Smooth muscle cell (in vitro differentiated cells): ENCODE measurements around the gene TSSK2. TPM values are rescaled to one million over a fixed set of nuclear protein-coding genes. Genes with fewer than 3 reads are reported as not detected.
"Not testable (repeated sequence)": the region's sequence is repeated elsewhere in the genome, so short reads cannot be mapped to it uniquely, and the experiment has no call there.

ENCODE experiments used
- DNase-seq: peaks from one replicate; lab custom pipeline; 2025; ENCODE audit not compliant: unreplicated experiment; lab: John Stamatoyannopoulos, UW
- H2AFZ ChIP-seq: fragments of 200-600 bp; sonication (generic); 2 replicates; pipeline ENCODE4 v1.6.0; 2016; ENCODE audit warnings: antibody characterized with exemption, low read depth, mild to moderate bottlenecking
- H3F3A ChIP-seq: fragments of 200-600 bp; sonication (generic); 2 replicates; pipeline ENCODE4 v1.6.0; 2017; ENCODE audit warnings: antibody characterized with exemption, low read depth
- H3K27ac ChIP-seq: fragments of 200-600 bp; sonication (generic); 2 replicates; pipeline ENCODE4 v1.5.1; 2016; ENCODE audit warnings: low read depth, mild to moderate bottlenecking
- H3K27me3 ChIP-seq: fragments of 200-600 bp; sonication (generic); 2 replicates; pipeline ENCODE4 v1.6.1; 2016; ENCODE audit warnings: low read depth, mild to moderate bottlenecking
- H3K36me3 ChIP-seq: fragments of 200-600 bp; sonication (generic); 2 replicates; pipeline ENCODE4 v1.5.1; 2016; ENCODE audit warnings: low read depth
- H3K4me1 ChIP-seq: fragments of 200-600 bp; sonication (generic); 2 replicates; pipeline ENCODE4 v1.5.1; 2016; ENCODE audit warnings: low read depth
- H3K4me2 ChIP-seq: fragments of 200-600 bp; sonication (generic); 2 replicates; pipeline ENCODE4 v1.6.0; 2016; ENCODE audit warnings: mild to moderate bottlenecking
- H3K4me3 ChIP-seq: fragments of 200-600 bp; sonication (generic); 2 replicates; pipeline ENCODE4 v1.5.1; 2016; ENCODE audit warnings: mild to moderate bottlenecking
- H3K79me2 ChIP-seq: fragments of 200-600 bp; sonication (generic); 2 replicates; pipeline ENCODE4 v1.6.0; 2016; ENCODE audit warnings: low read depth, mild to moderate bottlenecking
- H3K9ac ChIP-seq: fragments of 200-600 bp; sonication (generic); 2 replicates; pipeline ENCODE4 v1.6.0; 2016; ENCODE audit warnings: low read depth
- H3K9me3 ChIP-seq: fragments of 200-600 bp; sonication (generic); replicated peaks from 2 replicates; pipeline ENCODE4 v1.5.1; 2016; ENCODE audit warnings: low read depth
- H4K20me1 ChIP-seq: fragments of 200-600 bp; sonication (generic); 2 replicates; pipeline ENCODE4 v1.6.0; 2016; ENCODE audit warnings: low read depth
- WGBS: methylation state at CpG from one replicate; pipeline ENCODE4 v1.1.7; 2016; ENCODE audit warnings: low lambda C conversion rate; 5-methylcytosine and 5-hydroxymethylcytosine counted together
- polyA plus RNA-seq: library from polyadenylated mRNA; unstranded; fragments of >200 nt; fragmentation: Nextera tagmentation; extraction: Ambion mirVana; gene quantifications from 2 replicates; pipeline ENCODE4 v1.2.1, GENCODE V29; 2016
- total RNA-seq: library from RNA; depleted of rRNA; stranded (reverse); fragments of >200 nt; gene quantifications from 2 replicates; pipeline ENCODE4 v1.2.3, GENCODE V29; 2014
- TF ChIP-seq, protein P1 (sequence below): fragments of 200-600 bp; sonication (generic); IDR thresholded peaks from 2 replicates; pipeline ENCODE4 v1.5.1; 2017; ENCODE audit warnings: borderline replicate concordance, mild to moderate bottlenecking, antibody characterized with exemption; ENCODE audit not compliant: insufficient read depth, poor library complexity, severe bottlenecking

The TSSK2 gene
- total and polyA plus RNA-seq, 2 experiments from 2014 or later = not detected

DNA sequence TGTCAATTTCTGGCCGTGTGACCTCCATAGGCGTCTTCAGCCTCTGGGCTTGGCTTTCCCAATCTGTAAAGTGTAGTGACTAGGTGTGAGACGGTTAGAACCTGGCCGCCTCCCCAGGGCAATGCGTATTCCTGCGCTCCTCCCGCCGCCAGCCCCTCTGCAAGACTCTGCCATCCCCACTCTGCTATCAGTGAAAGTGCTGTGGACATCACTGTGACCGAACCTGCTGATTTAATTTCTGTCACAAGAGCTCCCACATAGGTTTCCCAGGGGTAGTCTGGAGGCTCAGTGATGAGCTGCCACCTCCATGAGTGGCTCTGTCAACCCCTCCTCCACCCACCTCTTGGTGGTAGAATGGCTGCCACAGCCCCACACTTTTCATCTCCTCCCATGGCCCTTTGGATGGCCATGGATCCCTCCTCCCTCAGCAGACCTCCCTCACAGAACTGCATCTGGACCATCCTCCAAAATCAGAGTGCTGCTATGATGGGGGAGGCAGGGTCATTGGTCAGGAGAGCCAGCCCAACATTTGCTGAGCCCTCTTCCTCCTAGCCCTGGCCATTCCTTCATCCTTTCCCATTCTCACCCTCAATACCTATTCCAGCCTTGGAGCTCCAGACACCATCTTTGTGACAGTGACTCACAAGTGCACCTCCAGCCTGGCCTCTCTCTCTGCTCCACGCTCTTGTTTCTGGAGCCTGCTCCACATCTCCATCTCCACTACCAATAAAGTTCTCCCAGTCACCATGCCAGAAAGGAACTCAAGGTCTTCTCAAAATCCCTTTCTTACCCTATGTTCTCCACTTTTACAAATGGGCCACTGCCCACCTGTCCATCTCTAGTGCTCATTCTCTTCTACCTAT is 20.5 kb downstream of the TSSK2 start:
- Histone ChIP-seq H3K4me3 (no peak overlapping the region), H3K36me3 (no peaks in the 10 kb centered on the region), H3K4me1 (no peaks in the 10 kb centered on the region), H3K4me2 (no peak overlapping the region), H3K27ac (no peak overlapping the region), H3K9ac (no peak overlapping the region), H2AFZ (no peak overlapping the region), H3K79me2 (no peaks in the 10 kb centered on the region), H3F3A (no peaks in the 10 kb centered on the region), H4K20me1 (no peaks in the 10 kb centered on the region), H3K9me3 (no peaks in the 10 kb centered on the region), H3K27me3 (peaks cover 69% of the 10 kb centered on the region)
- 74% methylated on average over 10 of the region's 10 CpGs for WGBS
- DNase-seq = no peak
- TF ChIP-seq, protein P1, sequence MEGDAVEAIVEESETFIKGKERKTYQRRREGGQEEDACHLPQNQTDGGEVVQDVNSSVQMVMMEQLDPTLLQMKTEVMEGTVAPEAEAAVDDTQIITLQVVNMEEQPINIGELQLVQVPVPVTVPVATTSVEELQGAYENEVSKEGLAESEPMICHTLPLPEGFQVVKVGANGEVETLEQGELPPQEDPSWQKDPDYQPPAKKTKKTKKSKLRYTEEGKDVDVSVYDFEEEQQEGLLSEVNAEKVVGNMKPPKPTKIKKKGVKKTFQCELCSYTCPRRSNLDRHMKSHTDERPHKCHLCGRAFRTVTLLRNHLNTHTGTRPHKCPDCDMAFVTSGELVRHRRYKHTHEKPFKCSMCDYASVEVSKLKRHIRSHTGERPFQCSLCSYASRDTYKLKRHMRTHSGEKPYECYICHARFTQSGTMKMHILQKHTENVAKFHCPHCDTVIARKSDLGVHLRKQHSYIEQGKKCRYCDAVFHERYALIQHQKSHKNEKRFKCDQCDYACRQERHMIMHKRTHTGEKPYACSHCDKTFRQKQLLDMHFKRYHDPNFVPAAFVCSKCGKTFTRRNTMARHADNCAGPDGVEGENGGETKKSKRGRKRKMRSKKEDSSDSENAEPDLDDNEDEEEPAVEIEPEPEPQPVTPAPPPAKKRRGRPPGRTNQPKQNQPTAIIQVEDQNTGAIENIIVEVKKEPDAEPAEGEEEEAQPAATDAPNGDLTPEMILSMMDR = no peak

GRCh38 chr22:19152942-19153883 is 22.1 kb downstream of the TSSK2 start:
- DNase-seq = no peak
- Histone ChIP-seq H3K4me3 (no peak overlapping the region), H3K79me2 (no peaks in the 10 kb centered on the region), H3K27me3 (peaks cover 53% of the 10 kb centered on the region), H3K4me2 (no peak overlapping the region), H4K20me1 (no peaks in the 10 kb centered on the region), H3K27ac (no peak overlapping the region), H3K4me1 (no peaks in the 10 kb centered on the region), H3K36me3 (no peaks in the 10 kb centered on the region), H3K9me3 (no peaks in the 10 kb centered on the region), H2AFZ (no peak overlapping the region), H3F3A (no peaks in the 10 kb centered on the region), H3K9ac (no peak overlapping the region)
- TF ChIP-seq, protein P1 = no peak
- 71% methylated on average over 11 of the region's 11 CpGs for WGBS

DNA sequence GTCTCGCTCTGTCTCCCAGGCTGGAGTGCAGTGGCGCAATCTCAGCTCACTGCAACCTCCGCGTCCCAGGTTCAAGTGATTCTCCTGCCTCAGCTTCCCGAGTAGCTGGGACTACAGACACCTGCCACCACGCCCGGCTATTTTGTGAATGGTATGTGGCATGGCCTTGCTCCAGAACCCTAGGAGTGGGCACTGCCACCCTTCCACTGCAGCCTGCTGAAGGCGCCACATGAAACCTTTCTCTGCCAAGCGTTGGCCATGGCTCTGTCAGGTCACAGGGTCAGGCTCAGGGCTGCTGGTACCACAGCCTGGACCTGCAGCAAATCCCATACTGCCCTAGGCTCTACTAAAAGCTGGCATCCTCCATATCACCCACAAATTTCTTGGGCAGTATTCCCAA is 25.0 kb downstream of the TSSK2 start:
- H3K4me2 ChIP-seq, H3K27ac ChIP-seq, H3K4me1 ChIP-seq: not testable (repeated sequence)

DNA sequence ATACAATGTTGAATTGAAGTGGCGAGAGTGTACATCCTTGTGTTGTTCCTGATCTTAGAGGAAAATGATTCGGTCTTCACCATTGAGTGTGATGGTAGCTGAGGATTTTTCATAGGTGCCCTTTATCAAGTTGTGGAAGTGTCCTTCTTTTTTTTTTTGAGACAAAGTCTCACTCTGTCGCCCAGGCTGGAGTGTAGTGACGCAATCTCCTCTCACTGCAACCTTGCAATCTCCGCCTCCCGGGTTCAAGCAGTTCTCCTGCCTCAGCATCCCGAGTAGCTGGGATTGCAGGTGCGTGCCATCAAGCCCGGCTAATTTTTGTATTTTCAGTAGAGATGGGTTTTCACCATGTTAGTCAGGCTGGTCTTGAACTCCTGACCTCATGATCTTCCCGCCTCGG is 27.5 kb downstream of the TSSK2 start:
- not testable (repeated sequence) for H3K4me1 ChIP-seq, H2AFZ ChIP-seq, H3K27ac ChIP-seq, H4K20me1 ChIP-seq, DNase-seq, H3K4me2 ChIP-seq, H3F3A ChIP-seq, H3K9me3 ChIP-seq, H3K36me3 ChIP-seq, H3K79me2 ChIP-seq, H3K9ac ChIP-seq, H3K4me3 ChIP-seq
- 90% methylated on average over 11 of the region's 11 CpGs for WGBS
- peaks cover 17% of the 10 kb centered on the region for H3K27me3 ChIP-seq

More for the DNA sequence above, 25.0 kb downstream of the TSSK2 start:
- peaks cover 29% of the 10 kb centered on the region for H3K27me3 ChIP-seq
- H3K9me3 ChIP-seq, H3K4me3 ChIP-seq, H3F3A ChIP-seq, H3K9ac ChIP-seq, H4K20me1 ChIP-seq, H3K36me3 ChIP-seq, DNase-seq, H3K79me2 ChIP-seq, H2AFZ ChIP-seq: not testable (repeated sequence)
- 87% methylated on average over 9 of the region's 9 CpGs for WGBS
